HepG2 (cell line): Measurements from ENCODE around the gene NRSN2. TPM values are rescaled to one million over a fixed set of nuclear protein-coding genes. Genes with fewer than 3 reads are reported as not detected.

Experiments used
- ADNP ChIP-seq: sonication (generic); formaldehyde crosslinking; IDR thresholded peaks from 2 replicates; pipeline ENCODE4 v1.4.0; 2020; ENCODE audit warnings: missing genetic modification reagents
- ETV5 ChIP-seq: IDR thresholded peaks from 2 replicates; pipeline ENCODE4 v1.6.1; 2018; ENCODE audit warnings: missing biosample characterization, missing genetic modification reagents, inconsistent platforms, borderline replicate concordance
- MZF1 ChIP-seq: sonication (generic); formaldehyde crosslinking; IDR thresholded peaks from 2 replicates; pipeline ENCODE4 v1.8.1; 2023; ENCODE audit warnings: mild to moderate bottlenecking, missing genetic modification reagents, borderline replicate concordance
- NFRKB ChIP-seq: fragments of 450-650 bp; IDR thresholded peaks from 2 replicates; pipeline ENCODE4 v1.6.1; 2017
- SP2 ChIP-seq: sonication (generic); formaldehyde crosslinking; IDR thresholded peaks from 2 replicates; pipeline ENCODE4 v1.5.1; 2020; ENCODE audit warnings: mild to moderate bottlenecking, missing genetic modification reagents
- SYNCRIP ChIP-seq: fragments of 200-400 bp; formaldehyde crosslinking; IDR thresholded peaks from 2 replicates; pipeline ENCODE4 v1.6.1; 2018; ENCODE audit warnings: mild to moderate bottlenecking, low read depth, low read length; ENCODE audit not compliant: insufficient read depth
- YEATS2 ChIP-seq: sonication (generic); formaldehyde crosslinking; IDR thresholded peaks from 2 replicates; pipeline ENCODE4 v1.4.0; 2020; ENCODE audit warnings: missing genetic modification reagents, borderline replicate concordance
- ZFP90 ChIP-seq: sonication (generic); formaldehyde crosslinking; IDR thresholded peaks from 2 replicates; pipeline ENCODE4 v1.8.0; 2022; ENCODE audit warnings: missing genetic modification reagents, mild to moderate bottlenecking, inconsistent platforms, borderline replicate concordance
- ZNF101 ChIP-seq: sonication (generic); formaldehyde crosslinking; IDR thresholded peaks from 2 replicates; pipeline ENCODE4 v1.4.0; 2020; ENCODE audit warnings: mild to moderate bottlenecking, low read depth, missing genetic modification reagents, borderline replicate concordance
- ZNF124 ChIP-seq: sonication (generic); formaldehyde crosslinking; IDR thresholded peaks from 2 replicates; pipeline ENCODE4 v1.4.0; 2020; ENCODE audit warnings: missing genetic modification reagents
- ZNF17 ChIP-seq: sonication (generic); formaldehyde crosslinking; IDR thresholded peaks from 2 replicates; pipeline ENCODE4 v1.5.0; 2020; ENCODE audit warnings: mild to moderate bottlenecking, missing genetic modification reagents
- ZNF614 ChIP-seq: IDR thresholded peaks from 2 replicates; pipeline ENCODE4 v1.6.1; 2018; ENCODE audit warnings: missing biosample characterization, missing genetic modification reagents, inconsistent platforms, borderline replicate concordance
- ZNF773 ChIP-seq: sonication (generic); formaldehyde crosslinking; IDR thresholded peaks from 2 replicates; pipeline ENCODE4 v1.4.0; 2020; ENCODE audit warnings: missing genetic modification reagents, borderline replicate concordance
- polyA plus RNA-seq, 8 experiments: library from polyadenylated mRNA; depleted of rRNA in 3 of 8; stranded (reverse) in 7 of 8; unstranded in 1 of 8; fragments of >200 nt; fragmentation: Illumina TruSeq in 4 of 8; extraction: Trizol in 4 of 8; gene quantifications; 2 replicates each; pipeline versions ENCODE4 v1.2.1 to v1.2.3, GENCODE V29; 2011 to 2016; ENCODE audit warnings: low read depth in 4 of 8, missing spikeins in 1 of 8, mixed read lengths in 1 of 8; ENCODE audit not compliant: insufficient read depth in 1 of 8
- total RNA-seq, 5 experiments: library from RNA; depleted of rRNA; stranded (reverse); fragments of >200 nt; fragmentation: Illumina TruSeq; extraction: Trizol; gene quantifications; 2 replicates each; pipeline ENCODE4 v1.2.3, GENCODE V29; 2016; ENCODE audit warnings: low read depth in 1 of 5
- TF ChIP-seq, protein P1 (sequence below): IDR thresholded peaks from 2 replicates; pipeline ENCODE4 v1.6.1; 2016; ENCODE audit warnings: mild to moderate bottlenecking
- TF ChIP-seq, protein P2 (sequence below): sonication (generic); formaldehyde crosslinking; IDR thresholded peaks from 2 replicates; pipeline ENCODE4 v1.5.0; 2020; ENCODE audit warnings: mild to moderate bottlenecking, missing genetic modification reagents
- TF ChIP-seq, protein P3 (sequence below): sonication (generic); formaldehyde crosslinking; IDR thresholded peaks from 2 replicates; pipeline ENCODE4 v1.5.1; 2020; ENCODE audit warnings: mild to moderate bottlenecking, missing genetic modification reagents, moderate library complexity

NRSN2 gene
- total and polyA plus RNA-seq, 2 of the 13 experiments (the other 11 are each of a cell fraction or from before 2014, with no cell fraction given) = 32.3 to 49.4 TPM

DNA sequence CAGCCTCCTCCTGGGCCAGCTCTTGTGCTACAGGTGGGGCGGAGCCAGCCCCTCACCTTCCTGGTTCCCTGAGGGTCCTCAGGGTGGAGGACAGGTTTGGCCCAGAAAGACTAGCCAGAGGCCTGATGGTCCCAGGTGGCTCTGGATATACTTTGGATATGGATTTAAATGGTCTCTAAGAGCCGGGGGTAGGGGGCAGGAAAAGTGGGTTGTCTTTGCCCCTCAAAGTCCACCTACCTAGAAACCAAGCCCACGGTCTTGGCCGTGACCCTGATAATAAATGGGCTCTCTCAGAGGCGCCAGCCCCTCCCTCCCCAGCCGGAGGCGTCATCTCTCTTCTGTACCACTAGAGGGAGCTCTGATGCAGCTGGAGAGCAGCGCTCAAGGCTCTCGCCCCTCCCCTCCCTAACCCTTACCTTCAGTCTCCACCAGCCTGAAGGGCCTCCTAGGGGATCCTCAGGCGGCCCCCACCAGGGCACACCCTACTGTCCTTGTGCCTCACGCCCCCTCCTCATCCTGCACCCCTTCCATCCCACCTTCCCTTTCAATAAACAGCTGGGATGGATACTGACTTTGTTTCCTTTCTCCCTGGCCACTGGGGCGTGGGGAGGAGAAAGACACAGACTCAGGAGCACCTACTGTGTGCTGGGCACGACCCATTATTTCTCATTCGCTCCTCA, 7.5 kb downstream of the NRSN2 start (continued):
- TF ChIP-seq ADNP (no peak), ZNF614 (CRISPR knock-in tag) (peak; percentile 59; the same call in 1 of the 2 replicates), SYNCRIP (no peak), ZNF773 (CRISPR knock-in tag) (no peak), ETV5 (CRISPR knock-in tag) (peak; percentile 78), ZNF124 (CRISPR knock-in tag) (peak; percentile 72; the same call in 1 of the 2 replicates), NFRKB (no peak), ZNF17 (no peak), ZFP90 (CRISPR knock-in tag) (no peak), YEATS2 (CRISPR knock-in tag) (peak; percentile 75; the same call in 1 of the 2 replicates), ZNF101 (CRISPR knock-in tag) (no peak), SP2 (no peak; the same call in 1 of the 2 replicates), MZF1 (no peak)
- TF ChIP-seq, protein P1, sequence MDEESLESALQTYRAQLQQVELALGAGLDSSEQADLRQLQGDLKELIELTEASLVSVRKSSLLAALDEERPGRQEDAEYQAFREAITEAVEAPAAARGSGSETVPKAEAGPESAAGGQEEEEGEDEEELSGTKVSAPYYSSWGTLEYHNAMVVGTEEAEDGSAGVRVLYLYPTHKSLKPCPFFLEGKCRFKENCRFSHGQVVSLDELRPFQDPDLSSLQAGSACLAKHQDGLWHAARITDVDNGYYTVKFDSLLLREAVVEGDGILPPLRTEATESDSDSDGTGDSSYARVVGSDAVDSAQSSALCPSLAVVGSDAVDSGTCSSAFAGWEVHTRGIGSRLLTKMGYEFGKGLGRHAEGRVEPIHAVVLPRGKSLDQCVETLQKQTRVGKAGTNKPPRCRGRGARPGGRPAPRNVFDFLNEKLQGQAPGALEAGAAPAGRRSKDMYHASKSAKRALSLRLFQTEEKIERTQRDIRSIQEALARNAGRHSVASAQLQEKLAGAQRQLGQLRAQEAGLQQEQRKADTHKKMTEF (CRISPR knock-in tag) = peak; percentile 83
- TF ChIP-seq, protein P2, sequence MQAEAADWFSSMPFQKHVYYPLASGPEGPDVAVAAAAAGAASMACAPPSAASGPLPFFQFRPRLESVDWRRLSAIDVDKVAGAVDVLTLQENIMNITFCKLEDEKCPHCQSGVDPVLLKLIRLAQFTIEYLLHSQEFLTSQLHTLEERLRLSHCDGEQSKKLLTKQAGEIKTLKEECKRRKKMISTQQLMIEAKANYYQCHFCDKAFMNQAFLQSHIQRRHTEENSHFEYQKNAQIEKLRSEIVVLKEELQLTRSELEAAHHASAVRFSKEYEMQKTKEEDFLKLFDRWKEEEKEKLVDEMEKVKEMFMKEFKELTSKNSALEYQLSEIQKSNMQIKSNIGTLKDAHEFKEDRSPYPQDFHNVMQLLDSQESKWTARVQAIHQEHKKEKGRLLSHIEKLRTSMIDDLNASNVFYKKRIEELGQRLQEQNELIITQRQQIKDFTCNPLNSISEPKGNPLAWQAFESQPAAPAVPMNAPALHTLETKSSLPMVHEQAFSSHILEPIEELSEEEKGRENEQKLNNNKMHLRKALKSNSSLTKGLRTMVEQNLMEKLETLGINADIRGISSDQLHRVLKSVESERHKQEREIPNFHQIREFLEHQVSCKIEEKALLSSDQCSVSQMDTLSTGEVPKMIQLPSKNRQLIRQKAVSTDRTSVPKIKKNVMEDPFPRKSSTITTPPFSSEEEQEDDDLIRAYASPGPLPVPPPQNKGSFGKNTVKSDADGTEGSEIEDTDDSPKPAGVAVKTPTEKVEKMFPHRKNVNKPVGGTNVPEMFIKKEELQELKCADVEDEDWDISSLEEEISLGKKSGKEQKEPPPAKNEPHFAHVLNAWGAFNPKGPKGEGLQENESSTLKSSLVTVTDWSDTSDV (CRISPR knock-in tag) = peak; percentile 70; the same call in 1 of the 2 replicates
- TF ChIP-seq, protein P3, sequence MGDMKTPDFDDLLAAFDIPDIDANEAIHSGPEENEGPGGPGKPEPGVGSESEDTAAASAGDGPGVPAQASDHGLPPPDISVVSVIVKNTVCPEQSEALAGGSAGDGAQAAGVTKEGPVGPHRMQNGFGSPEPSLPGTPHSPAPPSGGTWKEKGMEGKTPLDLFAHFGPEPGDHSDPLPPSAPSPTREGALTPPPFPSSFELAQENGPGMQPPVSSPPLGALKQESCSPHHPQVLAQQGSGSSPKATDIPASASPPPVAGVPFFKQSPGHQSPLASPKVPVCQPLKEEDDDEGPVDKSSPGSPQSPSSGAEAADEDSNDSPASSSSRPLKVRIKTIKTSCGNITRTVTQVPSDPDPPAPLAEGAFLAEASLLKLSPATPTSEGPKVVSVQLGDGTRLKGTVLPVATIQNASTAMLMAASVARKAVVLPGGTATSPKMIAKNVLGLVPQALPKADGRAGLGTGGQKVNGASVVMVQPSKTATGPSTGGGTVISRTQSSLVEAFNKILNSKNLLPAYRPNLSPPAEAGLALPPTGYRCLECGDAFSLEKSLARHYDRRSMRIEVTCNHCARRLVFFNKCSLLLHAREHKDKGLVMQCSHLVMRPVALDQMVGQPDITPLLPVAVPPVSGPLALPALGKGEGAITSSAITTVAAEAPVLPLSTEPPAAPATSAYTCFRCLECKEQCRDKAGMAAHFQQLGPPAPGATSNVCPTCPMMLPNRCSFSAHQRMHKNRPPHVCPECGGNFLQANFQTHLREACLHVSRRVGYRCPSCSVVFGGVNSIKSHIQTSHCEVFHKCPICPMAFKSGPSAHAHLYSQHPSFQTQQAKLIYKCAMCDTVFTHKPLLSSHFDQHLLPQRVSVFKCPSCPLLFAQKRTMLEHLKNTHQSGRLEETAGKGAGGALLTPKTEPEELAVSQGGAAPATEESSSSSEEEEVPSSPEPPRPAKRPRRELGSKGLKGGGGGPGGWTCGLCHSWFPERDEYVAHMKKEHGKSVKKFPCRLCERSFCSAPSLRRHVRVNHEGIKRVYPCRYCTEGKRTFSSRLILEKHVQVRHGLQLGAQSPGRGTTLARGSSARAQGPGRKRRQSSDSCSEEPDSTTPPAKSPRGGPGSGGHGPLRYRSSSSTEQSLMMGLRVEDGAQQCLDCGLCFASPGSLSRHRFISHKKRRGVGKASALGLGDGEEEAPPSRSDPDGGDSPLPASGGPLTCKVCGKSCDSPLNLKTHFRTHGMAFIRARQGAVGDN (CRISPR knock-in tag) = peak; percentile 85
